Inferior parietal cortex (tissue), 1 donor: ENCODE measurements around the gene GNG7.
A peak's percentile ranks its signal among the peaks of the same experiment; 100 is the strongest.

Source experiments
- DNase-seq: peaks from one replicate; pipeline ENCODE4 v3.0.0-alpha.2; 2016; ENCODE audit errors: extremely low spot score

The GNG7 gene

DNA sequence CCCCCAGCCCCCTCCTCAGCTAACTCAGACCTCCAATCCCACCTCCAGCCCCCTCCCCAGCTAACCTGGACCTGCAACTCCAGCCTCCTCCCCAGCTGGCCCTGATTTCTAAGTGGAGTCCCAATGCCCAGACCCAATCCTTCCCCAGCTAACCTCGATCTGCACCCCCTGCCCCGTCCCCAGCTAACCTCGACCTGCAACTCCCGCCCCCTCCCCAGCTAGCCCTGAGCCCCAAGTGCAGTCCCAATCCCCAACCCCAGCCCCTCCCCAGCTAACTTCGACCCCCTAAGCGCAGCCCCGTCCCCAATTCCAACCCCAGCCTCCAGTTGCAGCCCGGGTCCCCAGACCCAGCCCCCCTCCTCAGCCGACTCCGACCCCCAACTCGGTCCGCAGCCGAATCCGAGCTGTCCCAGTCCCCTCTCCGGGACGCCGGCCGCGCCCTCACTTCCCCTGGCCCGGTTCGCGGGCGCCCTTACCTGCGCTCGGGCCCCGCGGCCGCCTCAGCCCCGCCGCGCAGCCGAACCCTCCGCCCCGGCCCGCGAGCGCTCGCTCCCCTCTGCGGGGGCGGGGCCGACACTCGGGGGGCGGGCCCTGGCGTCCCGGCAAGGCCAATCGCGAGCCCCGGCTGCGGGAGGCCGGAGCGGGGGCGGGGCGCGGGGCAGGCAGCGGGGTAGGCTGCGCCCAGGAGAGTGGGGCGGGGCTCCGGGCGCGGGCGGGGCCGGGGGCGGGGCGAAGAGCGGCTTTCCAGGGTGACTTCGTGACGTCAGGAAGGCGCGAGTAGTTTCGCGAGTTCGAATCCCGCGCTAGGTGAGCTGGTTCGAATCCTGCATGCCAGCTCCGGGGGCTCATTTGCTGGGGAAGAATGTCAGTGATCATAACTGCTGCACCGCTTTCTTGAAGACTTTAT is at the start of gene GNG7:
GNG7 (minus strand) TSS at position 525 of the 907 bp plus-strand sequence. CDS start 182,006 bp downstream, outside the sequence.
- DNase-seq, result peak; percentile 84

DNA sequence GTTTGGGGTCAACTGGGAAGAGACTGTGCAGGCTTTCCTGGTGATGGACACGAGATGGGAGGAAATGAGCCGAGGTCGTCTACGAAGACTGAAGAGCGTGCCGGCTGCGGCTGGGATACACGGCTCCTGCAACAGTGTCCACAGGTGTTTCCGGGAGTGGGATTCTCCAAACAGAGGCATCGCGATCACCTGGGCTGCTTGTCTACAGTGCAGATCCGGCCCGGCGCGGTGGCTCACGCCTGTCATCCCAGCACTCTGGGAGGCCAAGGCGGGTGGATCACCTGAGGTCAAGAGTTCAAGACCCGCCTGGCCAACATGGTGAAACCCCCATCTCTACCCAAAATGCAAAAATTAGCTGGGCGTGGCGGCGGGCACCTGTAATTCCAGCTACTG is 48.9 kb upstream of the GNG7 start:
- no peak for DNase-seq

DNA sequence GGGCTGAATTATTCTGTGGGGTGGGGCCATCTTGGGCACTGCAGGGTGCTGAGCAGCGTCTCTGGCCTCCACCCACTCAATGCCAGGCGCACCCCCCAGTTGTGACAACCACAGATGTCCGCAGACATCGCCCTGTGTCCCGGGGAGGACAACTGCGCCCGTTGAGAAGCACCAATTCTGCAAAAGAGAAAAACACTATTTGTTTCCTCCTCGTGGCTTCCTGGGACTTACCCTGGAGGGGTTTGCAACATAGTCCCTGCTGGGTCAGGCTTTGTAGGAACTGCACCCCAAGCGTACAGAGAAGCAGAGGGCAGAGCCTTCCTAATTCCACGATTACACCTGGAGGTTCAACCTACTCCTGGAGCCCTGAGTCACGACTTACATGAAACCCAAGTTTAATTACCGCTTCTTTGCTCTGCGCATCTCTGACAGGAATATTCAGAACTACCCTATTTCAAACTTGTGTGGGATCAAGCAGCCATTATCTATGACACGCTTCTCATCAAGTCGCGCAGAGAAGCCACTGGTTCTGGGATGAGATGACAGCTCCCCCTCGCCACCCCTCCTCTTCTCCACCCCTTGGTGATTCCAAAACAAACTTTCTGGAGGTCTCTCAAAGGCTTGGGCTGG is 48.4 kb upstream of the GNG7 start:
- DNase-seq, result no peak

DNA sequence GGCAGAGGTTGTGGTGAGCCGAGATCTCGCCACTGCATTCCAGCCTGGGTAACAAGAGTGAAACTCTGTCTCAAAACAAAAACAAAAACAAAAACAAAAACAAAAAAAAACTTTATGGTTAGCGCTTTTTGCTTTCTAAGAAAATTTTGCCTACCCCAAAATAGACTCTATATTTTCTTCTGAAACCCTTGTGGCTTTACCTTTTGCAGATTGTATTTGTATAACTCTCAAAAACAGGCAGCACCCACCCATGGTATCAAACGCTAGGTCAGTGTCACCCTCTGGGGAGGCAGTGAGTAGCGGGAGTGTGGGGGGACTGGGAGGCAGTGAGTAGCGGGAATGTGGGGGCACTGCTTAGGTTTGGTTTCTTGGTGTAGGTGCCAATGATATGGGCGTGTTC is 44.9 kb upstream of the GNG7 start:
- no peak for DNase-seq

- DNase-seq, result no peak
Measured at GRCh38 chr19:2744113-2744512, 41.6 kb upstream of the GNG7 start.

DNA sequence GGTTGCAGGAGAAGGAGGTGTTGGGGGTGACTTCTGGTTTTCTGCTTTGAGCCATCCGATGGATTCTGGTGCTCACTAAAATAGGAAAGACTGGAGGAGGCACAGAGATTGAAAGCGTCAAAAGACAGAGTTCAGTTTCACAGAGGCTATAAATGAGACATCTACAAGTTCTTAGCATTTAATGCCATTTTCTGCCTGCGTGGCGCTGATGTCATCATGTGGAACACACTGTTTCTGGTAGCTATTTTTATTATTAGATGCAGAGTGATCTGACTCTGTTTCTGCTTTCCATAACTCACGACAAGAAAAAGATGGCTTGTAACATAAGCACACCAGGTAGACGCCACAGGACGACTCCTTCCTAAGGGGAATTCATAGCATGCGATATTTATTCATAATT is 40.6 kb upstream of the GNG7 start:
- DNase-seq, result peak; percentile 65

DNA sequence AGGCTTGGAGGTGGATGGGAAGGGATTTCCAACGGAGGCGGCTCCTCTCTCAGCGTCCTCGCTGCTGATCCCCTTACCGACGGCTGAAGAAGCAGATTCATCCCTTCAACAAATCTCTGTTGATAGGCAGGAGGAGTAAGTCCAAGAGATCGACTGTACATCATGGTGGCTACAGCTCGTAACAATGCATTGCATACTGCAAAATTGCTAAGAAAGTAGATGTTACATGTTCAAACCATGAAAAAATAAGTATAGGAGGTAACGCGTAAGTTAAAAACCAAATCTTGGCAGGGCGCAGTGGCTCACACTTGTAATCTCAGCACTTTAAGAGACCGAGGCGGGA is 37.8 kb upstream of the GNG7 start:
- no peak for DNase-seq

- DNase-seq, result peak; percentile 98
Measured at GRCh38 chr19:2739602-2740313, 37.3 kb upstream of the GNG7 start, which contains the start of gene SLC39A3. Gene SLC39A3, minus strand, starts transcription at chr19:2740017. Its CDS starts 2,760 bp downstream, at chr19:2737257.

DNA sequence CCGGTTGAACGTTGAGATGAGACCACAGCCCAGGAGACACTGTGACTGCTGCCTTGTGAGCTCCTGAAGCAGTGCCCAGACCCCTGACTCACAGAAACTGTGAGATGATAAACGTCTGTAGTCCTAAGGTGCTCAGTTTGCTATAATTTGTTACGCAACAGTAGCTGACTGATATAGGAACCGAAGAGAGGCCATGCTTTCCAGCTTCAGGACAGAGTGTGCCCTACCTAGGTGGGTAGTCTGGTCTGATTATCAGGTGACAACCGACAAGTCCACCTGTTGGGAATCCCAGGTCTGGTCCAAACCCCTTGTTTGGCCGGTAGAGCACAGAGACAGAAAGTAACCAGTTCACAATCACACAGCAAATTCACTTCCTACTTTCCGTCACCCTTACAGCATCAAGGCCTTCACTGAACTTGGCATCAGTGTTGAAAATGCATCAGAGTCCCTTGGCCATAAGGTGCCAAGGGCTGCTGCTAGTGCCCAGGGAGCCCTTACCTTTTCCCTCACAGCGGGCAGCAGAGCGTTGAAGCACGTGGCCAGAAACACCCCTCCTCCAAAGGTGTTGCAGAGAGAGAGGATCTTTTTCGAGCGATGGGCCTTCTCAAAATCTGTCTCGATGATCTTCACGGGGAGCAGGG is 34.2 kb upstream of the GNG7 start:
- DNase-seq, result no peak

GRCh38 chr19:2735374-2735773 is 32.9 kb upstream of the GNG7 start:
- DNase-seq, result no peak

DNA sequence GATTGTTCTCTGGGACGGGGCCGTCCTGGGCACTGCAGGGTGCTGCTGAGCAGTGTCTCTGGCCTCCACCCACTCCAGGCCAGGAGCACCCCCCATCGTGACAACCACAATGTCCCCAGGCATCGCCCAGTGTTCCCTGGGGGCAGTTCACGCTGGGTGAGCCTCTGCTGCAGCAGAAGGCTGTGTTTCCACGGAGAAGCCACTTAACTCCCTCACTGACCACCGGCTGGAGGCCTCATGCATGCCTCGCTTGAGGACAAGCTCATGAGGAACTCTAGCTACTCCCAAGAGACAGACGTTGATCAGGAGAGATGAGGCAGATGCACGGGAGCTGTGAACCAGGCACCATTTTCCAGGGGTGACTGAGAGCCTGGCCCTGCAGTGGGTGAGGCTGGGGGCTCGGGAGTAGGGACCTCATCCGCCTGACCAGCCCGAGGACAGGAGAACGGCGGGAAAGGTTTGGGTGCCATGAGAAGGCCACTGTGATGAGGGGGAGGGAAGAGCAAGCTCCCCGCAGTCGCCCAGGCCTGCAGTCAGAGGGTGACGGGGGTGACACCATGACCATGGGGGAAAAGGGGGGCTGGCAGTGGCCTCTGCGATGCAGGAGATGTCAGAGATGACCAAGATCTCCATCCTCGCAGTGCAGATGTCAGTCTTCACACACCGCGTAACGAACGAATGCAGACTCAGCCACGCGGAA is 32.2 kb upstream of the GNG7 start:
- DNase-seq, result no peak

DNA sequence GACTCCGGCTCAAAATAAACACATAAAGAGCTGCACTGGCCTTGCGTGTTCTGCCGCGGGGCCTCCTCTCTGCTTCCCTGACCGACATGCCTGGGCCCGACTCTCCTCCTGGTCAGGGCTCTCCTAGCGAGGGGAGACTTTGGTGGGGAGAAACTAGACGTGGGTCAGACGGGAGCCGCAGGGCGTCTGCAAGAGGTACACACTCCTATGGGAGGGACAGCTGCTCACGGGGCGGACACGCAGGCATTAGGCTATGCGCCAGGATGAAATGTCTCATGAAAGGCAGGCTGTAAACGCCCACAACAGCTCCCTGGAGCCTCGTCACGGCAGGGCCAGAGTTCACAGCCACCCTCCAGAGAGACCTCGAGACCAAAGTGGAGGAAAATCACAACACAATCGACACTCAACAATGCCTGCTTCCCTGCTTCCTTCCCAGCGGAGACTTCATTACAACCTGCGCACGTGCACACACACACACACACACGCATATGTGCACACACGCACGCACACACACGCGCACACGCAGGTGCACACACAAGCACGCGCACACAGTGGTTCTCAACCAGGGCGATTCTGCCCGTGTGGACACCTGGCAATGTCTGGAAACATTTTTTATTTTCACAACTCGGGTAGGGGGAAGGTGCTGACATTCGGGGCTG is 31.6 kb upstream of the GNG7 start:
- no peak for DNase-seq

GRCh38 chr19:2732883-2733282 is 30.4 kb upstream of the GNG7 start:
- no peak for DNase-seq

DNA sequence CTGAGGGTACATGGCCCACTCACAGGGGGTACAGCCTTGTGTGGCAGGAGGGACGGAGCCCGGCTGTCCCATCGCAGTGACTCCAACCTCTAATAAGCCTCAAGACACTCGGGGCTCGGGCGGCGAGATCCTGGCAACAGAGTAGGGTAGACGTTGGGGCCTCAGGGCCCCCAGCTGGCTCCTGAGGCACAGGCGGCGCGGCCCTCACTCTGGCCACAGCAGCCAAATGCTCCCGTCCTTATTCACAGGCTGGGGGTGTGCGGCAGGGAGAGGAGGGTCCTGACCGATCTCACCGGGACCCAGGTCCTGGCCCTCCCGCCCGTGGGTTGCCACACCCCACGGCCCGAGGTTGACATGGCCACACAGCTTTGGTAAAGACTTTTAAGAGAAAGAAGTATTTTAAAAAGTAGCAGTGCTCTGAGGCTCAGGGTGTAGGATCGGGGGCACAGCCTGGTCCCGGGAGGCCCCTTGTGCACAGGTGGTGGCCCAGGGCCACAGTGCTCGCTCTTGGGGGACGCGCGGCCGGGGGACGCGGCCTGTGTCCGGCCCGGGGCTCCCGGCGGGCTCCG is 29.7 kb upstream of the GNG7 start:
- DNase-seq, result no peak

- no peak for DNase-seq
Measured at GRCh38 chr19:2731181-2731995, 28.9 kb upstream of the GNG7 start.

GRCh38 chr19:2729943-2730818 is 27.7 kb upstream of the GNG7 start:
- DNase-seq, result no peak

GRCh38 chr19:2728783-2729387 is 26.4 kb upstream of the GNG7 start:
- DNase-seq, result no peak

- DNase-seq, result no peak
Measured at GRCh38 chr19:2727640-2727944, 25.1 kb upstream of the GNG7 start.
